Brain microvascular endothelial cell (primary cell): ENCODE measurements around the gene PRTN3.
"Not testable (repeated sequence)": the region's sequence is repeated elsewhere in the genome, so short reads cannot be mapped to it uniquely, and the experiment has no call there.

Source experiments
- DNase-seq: peaks from one replicate; pipeline ENCODE4 v3.0.0-alpha.2; 2020
- H3K27ac ChIP-seq: fragments of 250-450 bp; sonication (Bioruptor Pico); 2 replicates; pipeline ENCODE4 v1.5.1; 2020; ENCODE audit warnings: mild to moderate bottlenecking, moderate library complexity
- H3K27me3 ChIP-seq: fragments of 250-450 bp; sonication (Bioruptor Pico); replicated peaks from 2 replicates; pipeline ENCODE4 v1.5.1; 2020; ENCODE audit warnings: mild to moderate bottlenecking
- H3K36me3 ChIP-seq: fragments of 250-450 bp; sonication (Bioruptor Pico); replicated peaks from 2 replicates; pipeline ENCODE4 v1.5.1; 2020; ENCODE audit warnings: mild to moderate bottlenecking
- H3K4me3 ChIP-seq: 2 replicates; pipeline ENCODE4 v1.5.1; 2011; ENCODE audit warnings: low read depth, mild to moderate bottlenecking, control low read depth, low read length, moderate library complexity
- in situ Hi-C: cut with HindIII; loops from 2 replicates; pipeline ENCODE4 v1.10.0; 2017; ENCODE audit warnings: low sequenced_read_pairs, low pct_ligation_motif_present
- TF ChIP-seq, protein P1 (sequence below): IDR thresholded peaks from 2 replicates; pipeline ENCODE4 v1.5.1; 2011; ENCODE audit warnings: low read depth, mild to moderate bottlenecking, moderate library complexity, low read length, control low read depth, inconsistent platforms; ENCODE audit errors: missing control alignments

PRTN3 gene

GRCh38 chr19:872266-872951 lies 31.6 kb downstream of the PRTN3 start:
- no peak for DNase-seq
- Histone ChIP-seq H3K27me3 (no peaks in the 10 kb centered on the region), H3K27ac (no peak overlapping the region), H3K36me3 (peaks cover 60% of the 10 kb centered on the region), H3K4me3 (no peak overlapping the region)
- TF ChIP-seq, protein P1, sequence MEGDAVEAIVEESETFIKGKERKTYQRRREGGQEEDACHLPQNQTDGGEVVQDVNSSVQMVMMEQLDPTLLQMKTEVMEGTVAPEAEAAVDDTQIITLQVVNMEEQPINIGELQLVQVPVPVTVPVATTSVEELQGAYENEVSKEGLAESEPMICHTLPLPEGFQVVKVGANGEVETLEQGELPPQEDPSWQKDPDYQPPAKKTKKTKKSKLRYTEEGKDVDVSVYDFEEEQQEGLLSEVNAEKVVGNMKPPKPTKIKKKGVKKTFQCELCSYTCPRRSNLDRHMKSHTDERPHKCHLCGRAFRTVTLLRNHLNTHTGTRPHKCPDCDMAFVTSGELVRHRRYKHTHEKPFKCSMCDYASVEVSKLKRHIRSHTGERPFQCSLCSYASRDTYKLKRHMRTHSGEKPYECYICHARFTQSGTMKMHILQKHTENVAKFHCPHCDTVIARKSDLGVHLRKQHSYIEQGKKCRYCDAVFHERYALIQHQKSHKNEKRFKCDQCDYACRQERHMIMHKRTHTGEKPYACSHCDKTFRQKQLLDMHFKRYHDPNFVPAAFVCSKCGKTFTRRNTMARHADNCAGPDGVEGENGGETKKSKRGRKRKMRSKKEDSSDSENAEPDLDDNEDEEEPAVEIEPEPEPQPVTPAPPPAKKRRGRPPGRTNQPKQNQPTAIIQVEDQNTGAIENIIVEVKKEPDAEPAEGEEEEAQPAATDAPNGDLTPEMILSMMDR = no peak
- in situ Hi-C loops = no loop called here

DNA sequence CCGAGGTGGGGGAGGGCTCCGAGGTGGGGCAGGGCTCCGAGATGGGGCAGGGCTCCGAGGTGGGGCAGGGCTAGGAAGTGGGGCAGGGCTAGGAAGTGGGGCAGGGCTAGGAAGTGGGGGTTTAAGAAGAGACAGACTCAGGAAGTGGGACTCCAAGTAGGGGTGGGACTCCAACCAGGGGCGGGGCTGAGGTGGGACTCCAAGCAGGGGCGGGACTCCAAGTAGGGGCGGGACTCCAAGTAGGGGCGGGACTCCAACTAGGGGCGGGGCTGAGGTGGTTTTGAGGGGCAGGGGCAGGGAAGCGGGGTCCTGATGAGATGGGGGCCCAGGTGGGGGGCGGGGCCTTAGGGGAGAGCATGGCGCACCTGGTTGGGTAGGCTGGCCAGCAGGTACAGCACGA lies 32.3 kb downstream of the PRTN3 start:
- Histone ChIP-seq H3K4me3 (no peak overlapping the region), H3K27me3 (no peaks in the 10 kb centered on the region), H3K36me3 (peaks cover 54% of the 10 kb centered on the region), H3K27ac (no peak overlapping the region)
- in situ Hi-C loops = no loop called here
- TF ChIP-seq, protein P1 = no peak
- DNase-seq = no peak

- no peaks in the 10 kb centered on the region for H3K27me3 ChIP-seq
- no peak for DNase-seq
- no peak overlapping the region for H3K27ac ChIP-seq
- TF ChIP-seq, protein P1 = no peak
- in situ Hi-C loops = no loop called here
- peaks cover 49% of the 10 kb centered on the region for H3K36me3 ChIP-seq
- H3K4me3 ChIP-seq = no peak overlapping the region
These were observed 32.8 kb downstream of the PRTN3 start for GRCh38 chr19:873561-874041.

GRCh38 chr19:875265-875879 lies 34.6 kb downstream of the PRTN3 start:
- no peaks in the 10 kb centered on the region for H3K27me3 ChIP-seq
- DNase-seq = no peak
- in situ Hi-C loops = no loop called here
- no peak overlapping the region for H3K4me3 ChIP-seq
- TF ChIP-seq, protein P1 = peak; percentile 3
- H3K36me3 ChIP-seq = peaks cover 45% of the 10 kb centered on the region
- H3K27ac ChIP-seq = no peak overlapping the region

- Histone ChIP-seq H3K4me3 (no peak overlapping the region), H3K36me3 (peaks cover 45% of the 10 kb centered on the region), H3K27me3 (no peaks in the 10 kb centered on the region), H3K27ac (no peak overlapping the region)
- no peak for DNase-seq
- TF ChIP-seq, protein P1 = no peak
- in situ Hi-C loops = no loop called here
These were observed 35.3 kb downstream of the PRTN3 start for GRCh38 chr19:876089-876488.

DNA sequence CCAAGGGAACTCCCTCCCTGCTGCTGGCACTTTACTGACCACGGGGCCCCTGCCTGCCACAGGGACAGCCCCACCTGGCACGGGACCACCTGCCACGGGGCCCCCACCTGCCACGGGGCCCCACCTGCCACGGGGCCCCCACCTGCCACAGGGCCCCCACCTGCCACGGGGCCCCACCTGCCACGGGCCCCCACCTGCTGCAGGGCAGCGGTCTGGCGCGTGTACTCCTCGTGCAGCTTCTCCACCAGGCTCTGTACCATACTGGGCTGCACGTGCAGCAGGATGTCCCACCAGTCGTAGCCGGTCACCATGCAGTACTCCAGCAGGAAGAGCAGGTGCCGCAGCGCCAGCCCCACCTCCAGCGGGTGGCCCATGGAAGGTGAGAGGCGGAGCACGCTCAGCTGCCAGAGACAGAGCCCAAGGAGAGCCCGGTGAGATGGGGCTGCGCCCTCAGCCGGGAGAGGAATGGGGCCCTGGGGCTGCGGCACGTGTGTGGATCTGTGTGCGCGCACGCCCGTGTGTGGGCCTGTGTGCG lies 36.0 kb downstream of the PRTN3 start:
- TF ChIP-seq, protein P1 = no peak
- Histone ChIP-seq H3K36me3 (peaks cover 47% of the 10 kb centered on the region), H3K4me3 (no peak overlapping the region), H3K27ac (no peak overlapping the region), H3K27me3 (no peaks in the 10 kb centered on the region)
- in situ Hi-C loops = no loop called here
- no peak for DNase-seq

DNA sequence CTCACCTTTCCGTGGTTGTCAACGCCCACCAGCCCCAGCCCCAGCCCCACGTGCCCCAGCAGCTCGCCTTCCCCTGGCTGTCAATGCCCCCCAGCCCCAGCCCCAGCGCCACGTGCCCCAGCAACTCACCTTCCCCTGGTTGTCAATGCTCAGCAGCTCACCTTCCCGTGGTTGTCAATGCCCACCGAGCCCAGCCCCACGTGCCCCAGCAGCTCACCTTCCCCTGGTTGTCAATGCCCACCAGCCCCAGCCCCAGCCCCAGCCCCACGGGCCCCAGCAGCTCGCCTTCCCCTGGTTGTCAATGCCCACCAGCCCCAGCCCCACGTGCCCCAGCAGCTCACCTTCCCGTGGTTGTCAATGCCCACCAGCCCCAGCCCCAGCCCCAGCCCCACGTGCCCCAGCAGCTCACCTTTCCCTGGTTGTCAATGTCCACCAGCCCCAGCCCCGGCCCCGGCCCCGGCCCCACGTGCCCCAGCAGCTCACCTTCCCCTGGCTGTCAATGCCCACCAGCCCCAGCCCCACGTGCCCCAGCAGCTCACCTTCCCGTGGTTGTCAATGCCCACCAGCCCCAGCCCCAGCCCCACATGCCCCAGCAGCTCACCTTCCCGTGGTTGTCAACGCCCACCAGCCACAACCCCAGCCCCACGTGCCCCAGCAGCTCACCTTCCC lies 37.3 kb downstream of the PRTN3 start:
- DNase-seq, H3K27me3 ChIP-seq, in situ Hi-C loops, H3K27ac ChIP-seq, H3K4me3 ChIP-seq: not testable (repeated sequence)
- peaks cover 52% of the 10 kb centered on the region for H3K36me3 ChIP-seq
